Measurements from ENCODE around the gene DNAH11. TPM values are rescaled to one million over a fixed set of nuclear protein-coding genes. Genes with fewer than 3 reads are reported as not detected.

The DNAH11 gene, protein sequence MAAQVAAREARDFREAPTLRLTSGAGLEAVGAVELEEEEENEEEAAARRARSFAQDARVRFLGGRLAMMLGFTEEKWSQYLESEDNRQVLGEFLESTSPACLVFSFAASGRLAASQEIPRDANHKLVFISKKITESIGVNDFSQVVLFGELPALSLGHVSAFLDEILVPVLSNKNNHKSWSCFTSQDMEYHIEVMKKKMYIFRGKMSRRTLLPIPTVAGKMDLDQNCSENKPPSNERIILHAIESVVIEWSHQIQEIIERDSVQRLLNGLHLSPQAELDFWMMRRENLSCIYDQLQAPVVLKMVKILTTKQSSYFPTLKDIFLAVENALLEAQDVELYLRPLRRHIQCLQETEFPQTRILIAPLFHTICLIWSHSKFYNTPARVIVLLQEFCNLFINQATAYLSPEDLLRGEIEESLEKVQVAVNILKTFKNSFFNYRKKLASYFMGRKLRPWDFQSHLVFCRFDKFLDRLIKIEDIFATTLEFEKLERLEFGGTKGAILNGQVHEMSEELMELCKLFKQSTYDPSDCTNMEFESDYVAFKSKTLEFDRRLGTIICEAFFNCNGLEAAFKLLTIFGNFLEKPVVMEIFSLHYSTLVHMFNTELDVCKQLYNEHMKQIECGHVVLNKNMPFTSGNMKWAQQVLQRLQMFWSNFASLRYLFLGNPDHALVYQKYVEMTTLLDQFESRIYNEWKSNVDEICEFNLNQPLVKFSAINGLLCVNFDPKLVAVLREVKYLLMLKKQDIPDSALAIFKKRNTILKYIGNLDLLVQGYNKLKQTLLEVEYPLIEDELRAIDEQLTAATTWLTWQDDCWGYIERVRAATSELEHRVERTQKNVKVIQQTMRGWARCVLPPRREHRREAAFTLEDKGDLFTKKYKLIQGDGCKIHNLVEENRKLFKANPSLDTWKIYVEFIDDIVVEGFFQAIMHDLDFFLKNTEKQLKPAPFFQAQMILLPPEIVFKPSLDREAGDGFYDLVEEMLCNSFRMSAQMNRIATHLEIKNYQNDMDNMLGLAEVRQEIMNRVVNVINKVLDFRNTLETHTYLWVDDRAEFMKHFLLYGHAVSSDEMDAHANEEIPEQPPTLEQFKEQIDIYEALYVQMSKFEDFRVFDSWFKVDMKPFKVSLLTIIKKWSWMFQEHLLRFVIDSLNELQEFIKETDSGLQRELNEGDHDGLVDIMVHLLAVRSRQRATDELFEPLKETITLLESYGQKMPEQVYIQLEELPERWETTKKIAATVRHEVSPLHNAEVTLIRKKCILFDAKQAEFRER (N-terminal part only)
- 0.25 to 0.75 TPM (median 0.35 TPM) in 5 replicates for total RNA-seq (2022; extraction: Qiagen RNA extraction)

GRCh38 chr7:21542891-21543527 lies at the start of gene DNAH11:
TSS of gene DNAH11 (plus strand) at chr7:21543039. CDS start at chr7:21543246, 207 bp downstream.

GRCh38 chr7:21945454-21946221 lies 402.8 kb downstream of the DNAH11 start, which contains the start of gene CDCA7L:
TSS of gene CDCA7L (minus strand) at chr7:21945899. CDS start at chr7:21945804, 95 bp downstream.

Other genes starting within 250 kb of the DNAH11 start
- gene SP4, start 115.0 kb upstream of the DNAH11 start, total RNA-seq (2022; extraction: Qiagen RNA extraction) = 0.92 to 2.0 TPM (median 1.5 TPM) in 5 replicates

Data from A549 treated with dexamethasone at 1 μM for 4 hours (cell line).